ENCODE measurements around the gene HOXD10. TPM values are rescaled to one million over a fixed set of nuclear protein-coding genes. Genes with fewer than 3 reads are reported as not detected.

The HOXD10 gene
- total RNA-seq, 1 donor from 2014 or later = not detected

- no peak for TF ChIP-seq CTCF (IDR thresholded peaks at IDR 0.05)
- H3K9me3 Mint-ChIP-seq = peaks cover 5% of the 10 kb centered on the region
- ChIA-PET POLR2A (no interaction called here), CTCF (no interaction called here)
- H3K27me3 Mint-ChIP-seq = peaks cover 66% of the 10 kb centered on the region
- no peak overlapping the region for H3K4me3 Mint-ChIP-seq
- no peak overlapping the region for H3K27ac Mint-ChIP-seq
- H3K36me3 Mint-ChIP-seq (ENCODE audit: low read depth) = no peaks in the 10 kb centered on the region
- intact Hi-C loops (cut with micrococcal nuclease) = loop anchor here (10.0 kb wide), 1 partner anchor 1829 kb away; the partner anchor contains the start of gene SP9
- ATAC-seq (ENCODE audit: low read depth) (no peak), DNase-seq (no peak)
- H3K4me1 Mint-ChIP-seq = no peaks in the 10 kb centered on the region
Observed at GRCh38 chr2:176164201-176164600, 47.6 kb downstream of the HOXD10 start.

GRCh38 chr2:176164611-176165369 lies 48.2 kb downstream of the HOXD10 start:
- intact Hi-C loops (cut with micrococcal nuclease) = loop anchor here (10.0 kb wide), 1 partner anchor 1830 kb away; the partner anchor contains the start of gene SP9
- POLR2A ChIA-PET = no interaction called here
- CTCF ChIA-PET = no interaction called here
- no peak for TF ChIP-seq CTCF (IDR thresholded peaks at IDR 0.05)
- H3K27ac Mint-ChIP-seq = no peak overlapping the region
- H3K4me3 Mint-ChIP-seq = no peak overlapping the region
- no peaks in the 10 kb centered on the region for H3K36me3 Mint-ChIP-seq (ENCODE audit: low read depth)
- DNase-seq (no peak), ATAC-seq (ENCODE audit: low read depth) (no peak)
- H3K4me1 Mint-ChIP-seq = no peaks in the 10 kb centered on the region
- peaks cover 5% of the 10 kb centered on the region for H3K9me3 Mint-ChIP-seq
- peaks cover 67% of the 10 kb centered on the region for H3K27me3 Mint-ChIP-seq

GRCh38 chr2:176165370-176166050 lies 48.9 kb downstream of the HOXD10 start:
- no peaks in the 10 kb centered on the region for H3K4me1 Mint-ChIP-seq
- intact Hi-C loops (cut with micrococcal nuclease) = loop anchor here (10.0 kb wide), 1 partner anchor 1831 kb away; the partner anchor contains the start of gene SP9
- H3K27ac Mint-ChIP-seq = no peak overlapping the region
- peaks cover 68% of the 10 kb centered on the region for H3K27me3 Mint-ChIP-seq
- ChIA-PET CTCF (no interaction called here), POLR2A (no interaction called here)
- TF ChIP-seq CTCF (IDR thresholded peaks at IDR 0.05) = no peak
- DNase-seq (no peak), ATAC-seq (ENCODE audit: low read depth) (no peak)
- H3K4me3 Mint-ChIP-seq = no peak overlapping the region
- H3K36me3 Mint-ChIP-seq (ENCODE audit: low read depth) = no peaks in the 10 kb centered on the region
- peaks cover 5% of the 10 kb centered on the region for H3K9me3 Mint-ChIP-seq

GRCh38 chr2:176166272-176166671 lies 49.7 kb downstream of the HOXD10 start:
- H3K27me3 Mint-ChIP-seq = peaks cover 65% of the 10 kb centered on the region
- ChIA-PET POLR2A (no interaction called here), CTCF (no interaction called here)
- no peak for TF ChIP-seq CTCF (IDR thresholded peaks at IDR 0.05)
- intact Hi-C loops (cut with micrococcal nuclease) = loop anchor here (10.0 kb wide), 1 partner anchor 1831 kb away; the partner anchor contains the start of gene SP9
- no peak overlapping the region for H3K27ac Mint-ChIP-seq
- H3K4me1 Mint-ChIP-seq = no peaks in the 10 kb centered on the region
- no peak for DNase-seq
- no peak overlapping the region for H3K4me3 Mint-ChIP-seq
- ATAC-seq (ENCODE audit: low read depth) = no peak
- H3K36me3 Mint-ChIP-seq (ENCODE audit: low read depth) = no peaks in the 10 kb centered on the region
- H3K9me3 Mint-ChIP-seq = peaks cover 5% of the 10 kb centered on the region

- ChIA-PET POLR2A (no interaction called here), CTCF (interaction anchor here (1.3 kb wide), 1 partner anchor 484 kb away, joined by 4 read pairs; no protein-coding TSS in a partner anchor)
- TF ChIP-seq CTCF (IDR thresholded peaks at IDR 0.05) = no peak
Observed at GRCh38 chr2:176167398-176167797, 50.8 kb downstream of the HOXD10 start.

More at GRCh38 chr2:176167398-176167797, 50.8 kb downstream of the HOXD10 start:
- Mint-ChIP-seq H3K27me3 (peaks cover 59% of the 10 kb centered on the region), H3K4me3 (no peak overlapping the region), H3K4me1 (peaks cover 2% of the 10 kb centered on the region), H3K36me3 (ENCODE audit: low read depth) (no peaks in the 10 kb centered on the region), H3K9me3 (peaks cover 5% of the 10 kb centered on the region), H3K27ac (no peak overlapping the region)
- no peak for ATAC-seq (ENCODE audit: low read depth)
- intact Hi-C loops (cut with micrococcal nuclease) = loop anchor here (10.0 kb wide), 1 partner anchor 1833 kb away; the partner anchor contains the start of gene SP9
- no peak for DNase-seq
